Activated CD4-positive, alpha-beta memory T cell treated with anti-CD3 and anti-CD28 coated beads for 36 hours (primary cell): ENCODE measurements around the gene SGPP1. TPM values are rescaled to one million over a fixed set of nuclear protein-coding genes. Genes with fewer than 3 reads are reported as not detected.

Source experiments
- total RNA-seq, 2 experiments: library from RNA; stranded (reverse); gene quantifications; one replicate each; pipeline ENCODE4 v1.2.3, GENCODE V29; 2021

Gene SGPP1
- total RNA-seq, 2 experiments from 2014 or later: 10.5 to 11.3 TPM

Other genes with a start within 250 kb of the SGPP1 start
- 10 to 100 TPM; 37.7 to 37.8 TPM for gene PPP2R5E, start 184.7 kb downstream of the SGPP1 start, total RNA-seq
- gene WDR89, start 86.2 kb downstream of the SGPP1 start, total RNA-seq: 10 to 100 TPM; 27.3 to 30.4 TPM
- 10 to 100 TPM; 27.6 to 27.7 TPM for gene SYNE2, start 124.9 kb upstream of the SGPP1 start, total RNA-seq